Activated CD8-positive, alpha-beta T cell treated with anti-CD3 and anti-CD28 coated beads, Interleukin-2, amount 10 ng/mL, durations not matched to agents 7 days and 5 days (primary cell): ENCODE data around the gene ARCN1. TPM values are rescaled to one million over a fixed set of nuclear protein-coding genes. Genes with fewer than 3 reads are reported as not detected.

ENCODE experiments used
- ATAC-seq: fragments of 150-1000 bp; cut with Tn5 transposase; one replicate; pipeline ENCODE4 v1.10.0; 2021; ENCODE audit warnings: moderate library complexity
- CTCF ChIA-PET: fragments of 350-600 bp; sonication (Branson Sonifier 250); formaldehyde crosslinking; loops from one replicate; lab custom pipeline; 2021; ENCODE audit warnings: antibody characterized with exemption; lab: Charles Lee
- POLR2A ChIA-PET: fragments of 350-600 bp; sonication (Branson Sonifier 250); formaldehyde crosslinking; loops from one replicate; lab custom pipeline; 2021; ENCODE audit warnings: antibody characterized with exemption; lab: Charles Lee
- DNase-seq: peaks from one replicate; pipeline ENCODE4 v3.0.0-alpha.2; 2020
- H3K27ac Mint-ChIP-seq: one replicate; pipeline ENCODE4 v1.8.0; 2021; ENCODE audit warnings: mild to moderate bottlenecking, mixed read lengths
- H3K27me3 Mint-ChIP-seq: one replicate; pipeline ENCODE4 v1.8.0; 2021; ENCODE audit warnings: low read depth, mixed read lengths
- H3K36me3 Mint-ChIP-seq: one replicate; pipeline ENCODE4 v1.8.0; 2021; ENCODE audit warnings: low read depth, mixed read lengths
- H3K4me1 Mint-ChIP-seq: one replicate; pipeline ENCODE4 v1.8.0; 2021; ENCODE audit warnings: low read depth, mixed read lengths
- H3K4me3 Mint-ChIP-seq: one replicate; pipeline ENCODE4 v1.8.0; 2021; ENCODE audit warnings: mild to moderate bottlenecking, mixed read lengths
- H3K9me3 Mint-ChIP-seq: one replicate; pipeline ENCODE4 v1.8.0; 2022; ENCODE audit warnings: mixed read lengths; ENCODE audit not compliant: insufficient read depth
- total RNA-seq, 2 experiments: library from RNA; stranded (reverse); gene quantifications; one replicate each; pipeline ENCODE4 v1.2.3, GENCODE V29; 2021

ARCN1 gene
- 100 to 1,000 TPM; 106 to 109 TPM for total RNA-seq

GRCh38 chr11:118572061-118572980 is at the start of gene ARCN1:
Gene ARCN1, plus strand, starts transcription at chr11:118572409. Its CDS starts 139 bp downstream, at chr11:118572548.
- Mint-ChIP-seq H3K27ac (peak within 1 kb of the TSS; percentile 91), H3K27me3 (no peaks in the 10 kb centered on the region), H3K4me3 (peak within 1 kb of the TSS; percentile 94), H3K9me3 (no peaks in the 10 kb centered on the region), H3K4me1 (peaks cover 45% of the 10 kb centered on the region), H3K36me3 (peaks cover 24% of the 10 kb centered on the region)
- ChIA-PET CTCF (interaction anchor here (1.0 to 2.7 kb wide), 5 partner anchors 23 to 765 kb away, joined by 3 to 13 read pairs (median 4); no protein-coding TSS in a partner anchor), POLR2A (interaction anchor here (0.6 to 1.6 kb wide), 9 partner anchors 15 to 1244 kb away, joined by 3 to 4 read pairs (median 3); partner anchors contain the start of genes CD3E, DDX6 and PHLDB1)
- DNase-seq (peak; percentile 84), ATAC-seq (peak; percentile 84)

GRCh38 chr11:118522571-118523072 is 49.6 kb upstream of the ARCN1 start:
- Mint-ChIP-seq H3K27ac (no peak overlapping the region), H3K27me3 (no peaks in the 10 kb centered on the region), H3K4me1 (peaks cover 2% of the 10 kb centered on the region), H3K4me3 (no peak overlapping the region), H3K9me3 (no peaks in the 10 kb centered on the region), H3K36me3 (peaks cover 51% of the 10 kb centered on the region)
- no peak for ATAC-seq
- DNase-seq: no peak
- ChIA-PET POLR2A (no interaction called here), CTCF (no interaction called here)

DNA sequence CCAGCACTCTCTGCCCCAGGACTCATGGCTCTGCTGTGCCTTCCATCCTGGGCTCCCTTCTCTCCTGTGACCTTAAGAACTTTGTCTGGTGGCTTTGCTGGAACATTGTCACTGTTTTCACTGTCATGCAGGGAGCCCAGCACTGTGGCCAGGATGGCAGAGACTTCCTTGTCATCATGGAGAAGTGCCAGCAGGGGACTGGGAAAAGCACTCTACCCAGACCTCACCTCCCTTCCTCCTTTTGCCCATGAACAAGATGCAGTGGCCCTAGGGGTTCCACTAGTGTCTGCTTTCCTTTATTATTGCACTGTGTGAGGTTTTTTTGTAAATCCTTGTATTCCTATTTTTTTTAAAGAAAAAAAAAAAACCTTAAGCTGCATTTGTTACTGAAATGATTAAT is 47.9 kb upstream of the ARCN1 start:
- no peak overlapping the region for H3K4me3 Mint-ChIP-seq
- no peaks in the 10 kb centered on the region for H3K9me3 Mint-ChIP-seq
- H3K4me1 Mint-ChIP-seq: peaks cover 6% of the 10 kb centered on the region
- ATAC-seq: no peak
- H3K27ac Mint-ChIP-seq: no peak overlapping the region
- H3K27me3 Mint-ChIP-seq: no peaks in the 10 kb centered on the region
- H3K36me3 Mint-ChIP-seq: peaks cover 45% of the 10 kb centered on the region
- DNase-seq: no peak
- ChIA-PET POLR2A (interaction anchor here (1.1 kb wide), 1 partner anchor 54 kb away, joined by 3 read pairs; no protein-coding TSS in a partner anchor), CTCF (no interaction called here)

DNA sequence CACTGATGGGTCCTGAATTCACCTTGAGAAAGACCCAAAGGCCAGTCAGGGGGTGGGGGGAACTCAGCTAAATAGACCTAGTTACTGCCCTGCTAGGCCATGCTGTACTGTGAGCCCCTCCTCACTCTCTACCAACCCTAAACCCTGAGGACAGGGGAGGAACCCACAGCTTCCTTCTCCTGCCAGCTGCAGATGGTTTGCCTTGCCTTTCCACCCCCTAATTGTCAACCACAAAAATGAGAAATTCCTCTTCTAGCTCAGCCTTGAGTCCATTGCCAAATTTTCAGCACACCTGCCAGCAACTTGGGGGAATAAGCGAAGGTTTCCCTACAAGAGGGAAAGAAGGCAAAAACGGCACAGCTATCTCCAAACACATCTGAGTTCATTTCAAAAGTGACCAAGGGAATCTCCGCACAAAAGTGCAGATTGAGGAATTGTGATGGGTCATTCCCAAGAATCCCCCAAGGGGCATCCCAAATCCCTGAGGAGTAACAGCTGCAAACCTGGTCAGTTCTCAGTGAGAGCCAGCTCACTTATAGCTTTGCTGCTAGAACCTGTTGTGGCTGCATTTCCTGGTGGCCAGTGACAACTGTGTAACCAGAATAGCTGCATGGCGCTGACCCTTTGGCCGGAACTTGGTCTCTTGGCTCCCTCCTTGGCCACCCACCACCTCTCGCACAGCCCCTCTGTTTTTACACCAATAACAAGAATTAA is 47.3 kb upstream of the ARCN1 start:
- Mint-ChIP-seq H3K9me3 (no peaks in the 10 kb centered on the region), H3K27ac (no peak overlapping the region), H3K27me3 (no peaks in the 10 kb centered on the region), H3K4me1 (peaks cover 12% of the 10 kb centered on the region), H3K4me3 (no peak overlapping the region), H3K36me3 (peaks cover 39% of the 10 kb centered on the region)
- no peak for ATAC-seq
- DNase-seq: no peak
- POLR2A ChIA-PET: interaction anchor here (1.1 kb wide), 1 partner anchor 54 kb away, joined by 3 read pairs; no protein-coding TSS in a partner anchor
- CTCF ChIA-PET: no interaction called here

DNA sequence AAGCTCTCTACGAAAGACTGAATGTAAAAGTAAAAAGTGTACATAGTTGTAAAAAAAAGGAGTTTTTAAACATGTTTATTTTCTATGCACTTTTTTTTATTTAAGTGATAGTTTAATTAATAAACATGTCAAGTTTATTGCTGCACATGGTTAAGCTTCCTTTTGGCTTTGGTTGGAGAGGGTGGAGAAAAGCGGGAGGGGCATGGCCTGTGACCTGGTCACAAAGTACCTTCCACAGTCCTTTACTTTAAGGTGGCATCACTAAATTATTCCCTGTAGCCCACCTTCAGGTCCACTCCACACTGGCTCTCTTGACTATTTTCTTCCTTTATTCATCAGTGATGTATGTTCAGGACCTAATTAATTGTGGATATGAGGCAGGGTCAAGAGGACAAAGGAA is 45.5 kb upstream of the ARCN1 start:
- no peaks in the 10 kb centered on the region for H3K27me3 Mint-ChIP-seq
- no peaks in the 10 kb centered on the region for H3K9me3 Mint-ChIP-seq
- no peak overlapping the region for H3K4me3 Mint-ChIP-seq
- H3K4me1 Mint-ChIP-seq: peaks cover 20% of the 10 kb centered on the region
- CTCF ChIA-PET: interaction anchor here (0.9 to 1.3 kb wide), 2 partner anchors 38 to 40 kb away, joined by 3 read pairs; no protein-coding TSS in a partner anchor
- peaks cover 23% of the 10 kb centered on the region for H3K36me3 Mint-ChIP-seq
- POLR2A ChIA-PET: interaction anchor here (1.1 to 1.2 kb wide), 2 partner anchors 128 to 428 kb away, joined by 3 read pairs; no protein-coding TSS in a partner anchor
- DNase-seq (no peak), ATAC-seq (no peak)
- H3K27ac Mint-ChIP-seq: no peak overlapping the region

DNA sequence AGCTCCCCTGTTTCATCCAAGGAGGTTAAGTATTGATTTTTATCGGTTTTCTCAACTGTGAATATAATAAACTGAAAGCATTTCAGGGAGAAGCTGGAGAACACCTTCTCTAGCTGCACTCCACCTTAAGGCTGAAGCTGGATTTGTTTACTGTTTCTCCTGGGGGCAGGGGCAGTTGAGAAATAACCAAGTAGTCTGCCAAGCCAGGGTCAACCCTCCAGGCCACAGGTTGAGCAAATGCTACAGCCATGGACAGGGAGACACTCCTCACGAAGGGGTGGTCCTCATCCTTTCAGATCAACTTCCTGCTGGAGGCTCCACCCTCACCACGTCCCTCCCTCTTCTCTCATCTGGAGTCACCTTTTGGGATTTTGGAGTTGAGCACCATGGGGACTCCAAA is 45.1 kb upstream of the ARCN1 start, which contains the start of gene TTC36:
TTC36 (plus strand) TSS at position 366 of the 400 bp plus-strand sequence; CDS start at position 387, 21 bp downstream.
- no peak for DNase-seq
- Mint-ChIP-seq H3K27ac (peak within 1 kb of the TSS; percentile 60), H3K27me3 (no peaks in the 10 kb centered on the region), H3K9me3 (no peaks in the 10 kb centered on the region), H3K4me1 (peaks cover 24% of the 10 kb centered on the region), H3K36me3 (peaks cover 19% of the 10 kb centered on the region), H3K4me3 (no peak within 1 kb of the TSS)
- ChIA-PET POLR2A (interaction anchor here (1.1 to 1.2 kb wide), 2 partner anchors 128 to 428 kb away, joined by 3 read pairs; no protein-coding TSS in a partner anchor), CTCF (interaction anchor here (1.3 kb wide), 1 partner anchor 40 kb away, joined by 3 read pairs; no protein-coding TSS in a partner anchor)
- no peak for ATAC-seq

- Mint-ChIP-seq H3K27me3 (no peaks in the 10 kb centered on the region), H3K9me3 (no peaks in the 10 kb centered on the region), H3K36me3 (peaks cover 11% of the 10 kb centered on the region), H3K4me1 (peaks cover 24% of the 10 kb centered on the region), H3K27ac (no peak overlapping the region), H3K4me3 (no peak overlapping the region)
- ChIA-PET CTCF (no interaction called here), POLR2A (no interaction called here)
- DNase-seq (no peak), ATAC-seq (no peak)
These were observed 43.7 kb upstream of the ARCN1 start for GRCh38 chr11:118528511-118528910.

GRCh38 chr11:118529584-118530175 is 42.5 kb upstream of the ARCN1 start:
- no peaks in the 10 kb centered on the region for H3K9me3 Mint-ChIP-seq
- peak overlapping the region; percentile 79 for H3K4me3 Mint-ChIP-seq
- ATAC-seq: no peak
- POLR2A ChIA-PET: interaction anchor here (1.3 kb wide), 1 partner anchor 94 kb away, joined by 4 read pairs; the partner anchor contains the start of gene KMT2A
- CTCF ChIA-PET: interaction anchor here (1.2 kb wide), 1 partner anchor 79 kb away, joined by 3 read pairs; no protein-coding TSS in a partner anchor
- no peaks in the 10 kb centered on the region for H3K27me3 Mint-ChIP-seq
- H3K4me1 Mint-ChIP-seq: peaks cover 24% of the 10 kb centered on the region
- peak overlapping the region; percentile 74 for H3K27ac Mint-ChIP-seq
- peaks cover 3% of the 10 kb centered on the region for H3K36me3 Mint-ChIP-seq
- no peak for DNase-seq

DNA sequence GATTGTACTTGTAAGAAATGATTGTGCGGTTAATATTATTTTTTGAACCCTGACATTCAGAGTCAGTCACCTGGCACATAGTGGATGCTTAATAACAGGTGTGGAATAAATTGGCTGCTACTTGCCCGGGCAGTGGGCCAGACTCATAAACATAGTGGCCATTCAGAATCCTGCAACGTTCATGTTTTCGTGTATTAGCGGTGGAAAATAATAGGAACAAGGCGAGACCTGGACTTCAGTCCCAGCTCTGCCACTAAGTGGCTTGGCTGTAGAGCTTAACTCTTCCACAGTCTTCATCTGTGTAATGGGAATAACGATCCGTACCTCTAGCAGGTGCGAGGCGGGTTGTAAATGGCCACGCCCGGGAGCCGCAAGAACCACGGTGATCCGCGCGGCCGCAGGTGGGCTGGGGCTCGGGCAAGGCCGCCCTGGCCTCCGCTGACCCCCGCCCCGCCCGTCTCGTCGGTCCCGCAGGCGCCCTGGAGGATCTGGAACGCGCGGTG is 42.0 kb upstream of the ARCN1 start:
- Mint-ChIP-seq H3K27me3 (no peaks in the 10 kb centered on the region), H3K9me3 (no peaks in the 10 kb centered on the region), H3K4me1 (peaks cover 22% of the 10 kb centered on the region), H3K27ac (peak overlapping the region; percentile 74), H3K4me3 (peak overlapping the region; percentile 79), H3K36me3 (no peaks in the 10 kb centered on the region)
- POLR2A ChIA-PET: interaction anchor here (0.6 to 1.3 kb wide), 2 partner anchors 88 to 95 kb away, joined by 3 to 4 read pairs; partner anchors contain the start of gene KMT2A
- ATAC-seq: no peak
- CTCF ChIA-PET: interaction anchor here (0.7 to 1.2 kb wide), 2 partner anchors 26 to 78 kb away, joined by 3 read pairs; no protein-coding TSS in a partner anchor
- DNase-seq: no peak

GRCh38 chr11:118530683-118531596 is 41.3 kb upstream of the ARCN1 start, which contains the start of gene TMEM25:
Gene TMEM25, plus strand, starts transcription at chr11:118531192. Its CDS starts 610 bp downstream, at chr11:118531802.
- H3K27me3 Mint-ChIP-seq: no peaks in the 10 kb centered on the region
- ATAC-seq (peak; percentile 83), DNase-seq (peak; percentile 74)
- no peaks in the 10 kb centered on the region for H3K36me3 Mint-ChIP-seq
- ChIA-PET POLR2A (interaction anchor here (0.6 to 1.3 kb wide), 2 partner anchors 89 to 95 kb away, joined by 3 to 4 read pairs; partner anchors contain the start of gene KMT2A), CTCF (interaction anchor here (0.7 to 1.2 kb wide), 2 partner anchors 26 to 78 kb away, joined by 3 read pairs; no protein-coding TSS in a partner anchor)
- H3K4me3 Mint-ChIP-seq: peak within 1 kb of the TSS; percentile 83
- H3K9me3 Mint-ChIP-seq: no peaks in the 10 kb centered on the region
- peak within 1 kb of the TSS; percentile 78 for H3K27ac Mint-ChIP-seq
- peaks cover 22% of the 10 kb centered on the region for H3K4me1 Mint-ChIP-seq
